ENCODE results near the gene RCOR1.

The RCOR1 gene

GRCh38 chr14:102591372-102591943, 991 bp upstream of the RCOR1 start:
- H3K27ac ChIP-seq, result peak overlapping the region; percentile 98
- TF ChIP-seq CTCF (conservative IDR thresholded peaks at IDR 0.05), result no peak

- TF ChIP-seq CTCF (conservative IDR thresholded peaks at IDR 0.05), result no peak
- H3K27ac ChIP-seq, result peak overlapping the region; percentile 98
Measured at GRCh38 chr14:102592763-102593060, 263 bp downstream of the RCOR1 start.

GRCh38 chr14:102593061-102593824, 794 bp downstream of the RCOR1 start:
- H3K27ac ChIP-seq, result peak overlapping the region; percentile 98
- TF ChIP-seq CTCF (conservative IDR thresholded peaks at IDR 0.05), result peak; percentile 57

- H3K27ac ChIP-seq, result peak overlapping the region; percentile 98
- no peak for TF ChIP-seq CTCF (conservative IDR thresholded peaks at IDR 0.05)
Measured at GRCh38 chr14:102593825-102594137, 1.3 kb downstream of the RCOR1 start.

GRCh38 chr14:102594514-102595175, 2.2 kb downstream of the RCOR1 start:
- peak; percentile 88 for TF ChIP-seq CTCF (conservative IDR thresholded peaks at IDR 0.05)
- peak overlapping the region; percentile 98 for H3K27ac ChIP-seq

GRCh38 chr14:102601378-102601925, 9.0 kb downstream of the RCOR1 start:
- H3K27ac ChIP-seq, result no peak overlapping the region
- TF ChIP-seq CTCF (conservative IDR thresholded peaks at IDR 0.05), result no peak

- no peak overlapping the region for H3K27ac ChIP-seq
Measured at GRCh38 chr14:102602421-102603292, 10.2 kb downstream of the RCOR1 start.

More at GRCh38 chr14:102602421-102603292, 10.2 kb downstream of the RCOR1 start:
- no peak for TF ChIP-seq CTCF (conservative IDR thresholded peaks at IDR 0.05)

Measured in VCaP (cell line).